ENCODE measurements around the gene OS9.

GRCh38 chr12:57666897-57667296 is 27.0 kb upstream of the OS9 start:
- TF ChIP-seq CTCF (IDR thresholded peaks at IDR 0.05) (no peak), POLR2AphosphoS5 (IDR thresholded peaks at IDR 0.05) (no peak)
